ENCODE data around the gene FAM117A. TPM values are rescaled to one million over a fixed set of nuclear protein-coding genes. Genes with fewer than 3 reads are reported as not detected.

Gene FAM117A
- total RNA-seq, 1 experiment from 2014 or later, result 14.9 TPM

DNA sequence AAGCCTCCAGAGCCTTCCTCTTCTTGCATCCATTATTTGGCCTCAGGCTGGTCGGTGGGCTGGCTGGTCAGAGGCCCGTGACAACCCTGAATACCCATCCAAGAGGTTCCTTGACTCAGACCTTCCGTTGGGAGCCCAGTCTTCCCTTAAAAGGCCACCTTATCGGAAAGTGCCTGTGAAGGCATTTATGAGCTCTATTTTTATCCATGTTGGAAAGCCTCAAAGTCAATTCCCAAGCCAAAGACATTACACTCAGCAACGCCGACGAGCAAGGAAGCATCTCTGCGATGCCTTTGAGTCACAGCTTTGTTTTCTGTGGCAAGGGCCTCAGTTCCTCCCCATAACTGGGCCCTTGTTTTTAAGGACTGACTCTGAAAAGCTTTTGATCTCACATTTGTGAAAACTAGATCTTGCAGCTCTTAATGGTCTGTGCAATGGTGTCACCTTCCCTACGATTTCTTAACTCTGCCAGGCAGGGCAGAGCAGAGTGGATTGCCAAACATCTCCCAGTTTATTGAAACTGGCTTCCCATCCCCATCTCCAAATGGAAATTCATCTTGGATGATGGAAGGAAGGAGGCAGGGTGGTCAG is 72.8 kb downstream of the FAM117A start:
- no TSS peak for BruUV-seq (replicated peaks)
- Mint-ChIP-seq H3K36me3 (ENCODE audit: insufficient read depth, unreplicated experiment) (no peaks in the 10 kb centered on the region), H3K4me1 (ENCODE audit: low read depth, unreplicated experiment) (peaks cover 26% of the 10 kb centered on the region), H3K27ac (ENCODE audit: unreplicated experiment) (no peak overlapping the region), H3K27me3 (ENCODE audit: unreplicated experiment) (peaks cover 26% of the 10 kb centered on the region), H3K9me3 (ENCODE audit: low read depth, unreplicated experiment) (no peaks in the 10 kb centered on the region), H3K4me3 (ENCODE audit: low read depth, unreplicated experiment) (no peak overlapping the region)
- CTCF ChIA-PET, result interaction anchor here (1.0 to 1.2 kb wide), 2 partner anchors 17 to 124 kb away, joined by 4 to 6 read pairs; no protein-coding TSS in a partner anchor
- intact Hi-C loops (cut with micrococcal nuclease; ENCODE audit: unreplicated experiment), result loop anchor here (10.0 kb wide), 1 partner anchor 256 kb away; no protein-coding TSS in a partner anchor
- DNase-seq, result no peak
- TF ChIP-seq, protein P1, sequence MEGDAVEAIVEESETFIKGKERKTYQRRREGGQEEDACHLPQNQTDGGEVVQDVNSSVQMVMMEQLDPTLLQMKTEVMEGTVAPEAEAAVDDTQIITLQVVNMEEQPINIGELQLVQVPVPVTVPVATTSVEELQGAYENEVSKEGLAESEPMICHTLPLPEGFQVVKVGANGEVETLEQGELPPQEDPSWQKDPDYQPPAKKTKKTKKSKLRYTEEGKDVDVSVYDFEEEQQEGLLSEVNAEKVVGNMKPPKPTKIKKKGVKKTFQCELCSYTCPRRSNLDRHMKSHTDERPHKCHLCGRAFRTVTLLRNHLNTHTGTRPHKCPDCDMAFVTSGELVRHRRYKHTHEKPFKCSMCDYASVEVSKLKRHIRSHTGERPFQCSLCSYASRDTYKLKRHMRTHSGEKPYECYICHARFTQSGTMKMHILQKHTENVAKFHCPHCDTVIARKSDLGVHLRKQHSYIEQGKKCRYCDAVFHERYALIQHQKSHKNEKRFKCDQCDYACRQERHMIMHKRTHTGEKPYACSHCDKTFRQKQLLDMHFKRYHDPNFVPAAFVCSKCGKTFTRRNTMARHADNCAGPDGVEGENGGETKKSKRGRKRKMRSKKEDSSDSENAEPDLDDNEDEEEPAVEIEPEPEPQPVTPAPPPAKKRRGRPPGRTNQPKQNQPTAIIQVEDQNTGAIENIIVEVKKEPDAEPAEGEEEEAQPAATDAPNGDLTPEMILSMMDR (IDR thresholded peaks at IDR 0.05; ENCODE audit: unreplicated experiment), result no peak

DNA sequence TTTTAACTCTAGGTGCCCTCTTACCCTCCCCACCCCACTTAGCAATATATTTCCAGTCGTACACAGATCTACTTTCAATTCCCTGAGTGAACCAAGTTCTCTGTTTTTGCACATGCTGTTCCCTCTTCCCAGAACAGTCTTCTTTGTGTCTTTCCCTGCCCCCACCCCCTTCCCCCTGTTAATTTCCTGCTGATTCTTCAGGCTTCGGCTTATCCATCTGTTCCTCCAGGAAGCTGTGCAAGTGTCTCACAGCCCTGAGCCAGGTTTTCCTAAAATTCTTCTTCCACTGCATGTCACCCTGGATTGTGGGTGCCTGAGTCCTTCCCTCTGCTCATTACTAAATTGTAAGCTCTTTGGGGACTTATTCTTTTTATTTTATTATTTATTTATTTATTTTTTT is 73.7 kb downstream of the FAM117A start:
- Mint-ChIP-seq H3K4me3 (ENCODE audit: low read depth, unreplicated experiment) (no peak overlapping the region), H3K27me3 (ENCODE audit: unreplicated experiment) (peaks cover 26% of the 10 kb centered on the region), H3K9me3 (ENCODE audit: low read depth, unreplicated experiment) (no peaks in the 10 kb centered on the region), H3K27ac (ENCODE audit: unreplicated experiment) (no peak overlapping the region), H3K36me3 (ENCODE audit: insufficient read depth, unreplicated experiment) (no peaks in the 10 kb centered on the region), H3K4me1 (ENCODE audit: low read depth, unreplicated experiment) (peaks cover 24% of the 10 kb centered on the region)
- intact Hi-C loops (cut with micrococcal nuclease; ENCODE audit: unreplicated experiment), result loop anchor here (10.0 kb wide), 1 partner anchor 255 kb away; no protein-coding TSS in a partner anchor
- DNase-seq, result no peak
- CTCF ChIA-PET, result interaction anchor here (1.2 kb wide), 1 partner anchor 16 kb away, joined by 6 read pairs; no protein-coding TSS in a partner anchor
- TF ChIP-seq, protein P1 (IDR thresholded peaks at IDR 0.05; ENCODE audit: unreplicated experiment), result no peak
- BruUV-seq (replicated peaks), result no TSS peak

DNA sequence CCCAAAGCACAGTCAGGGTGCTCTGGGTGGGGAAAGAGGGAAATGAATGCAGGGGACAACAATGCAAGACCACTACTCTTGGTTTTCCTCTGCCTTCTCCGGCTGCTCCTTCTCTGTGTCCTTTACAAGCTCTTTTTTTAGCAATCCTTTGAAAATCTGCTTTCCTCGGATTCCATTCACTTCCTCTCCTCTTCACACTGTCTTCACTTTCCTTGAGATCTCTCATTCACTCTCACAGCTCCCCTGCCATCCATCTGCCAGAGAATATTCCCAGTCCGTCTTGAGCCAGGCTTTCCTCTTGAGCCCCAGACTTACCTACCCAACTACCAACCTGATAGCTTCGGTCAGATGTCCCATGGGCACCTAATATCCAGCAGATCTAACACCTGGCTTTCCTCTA is 75.1 kb downstream of the FAM117A start:
- Mint-ChIP-seq H3K27ac (ENCODE audit: unreplicated experiment) (no peak overlapping the region), H3K4me3 (ENCODE audit: low read depth, unreplicated experiment) (no peak overlapping the region), H3K4me1 (ENCODE audit: low read depth, unreplicated experiment) (peaks cover 17% of the 10 kb centered on the region), H3K36me3 (ENCODE audit: insufficient read depth, unreplicated experiment) (no peaks in the 10 kb centered on the region), H3K27me3 (ENCODE audit: unreplicated experiment) (peaks cover 26% of the 10 kb centered on the region), H3K9me3 (ENCODE audit: low read depth, unreplicated experiment) (no peaks in the 10 kb centered on the region)
- BruUV-seq (replicated peaks), result no TSS peak
- TF ChIP-seq, protein P1 (IDR thresholded peaks at IDR 0.05; ENCODE audit: unreplicated experiment), result no peak
- CTCF ChIA-PET, result interaction anchor here (0.6 to 1.2 kb wide), 2 partner anchors 12 to 123 kb away, joined by 4 read pairs; no protein-coding TSS in a partner anchor
- intact Hi-C loops (cut with micrococcal nuclease; ENCODE audit: unreplicated experiment), result no loop called here
- DNase-seq, result no peak

DNA sequence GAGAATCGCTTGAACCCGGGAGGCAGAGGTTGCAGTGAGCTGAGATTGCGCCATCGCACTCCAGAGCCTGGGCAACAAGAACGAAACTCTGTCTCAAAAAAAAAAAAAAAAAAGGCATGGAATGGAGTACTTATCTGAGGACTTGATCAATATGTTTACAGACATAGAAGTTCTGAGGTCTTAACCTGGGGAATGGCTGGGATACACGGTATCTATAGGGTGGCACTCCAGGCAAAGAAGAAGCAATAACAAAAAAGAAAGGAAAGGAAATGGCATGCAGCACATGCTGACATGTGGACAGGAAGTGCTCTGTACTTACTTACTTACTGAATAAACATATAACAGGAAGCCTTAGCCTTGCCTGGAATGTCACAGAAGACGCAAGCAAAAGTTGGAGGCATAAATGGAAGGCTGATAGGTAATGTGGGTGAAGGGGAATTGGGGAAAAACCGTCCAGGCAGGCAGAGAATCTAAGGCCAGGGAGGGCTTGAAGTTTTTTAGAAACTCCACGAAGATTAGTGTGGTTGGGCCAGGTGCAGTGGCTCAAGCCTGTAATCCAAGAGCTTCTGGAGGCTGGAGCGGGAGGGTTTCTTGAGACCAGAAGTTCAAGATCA is 75.9 kb downstream of the FAM117A start:
- H3K36me3 Mint-ChIP-seq (ENCODE audit: insufficient read depth, unreplicated experiment), result no peaks in the 10 kb centered on the region
- TF ChIP-seq, protein P1 (IDR thresholded peaks at IDR 0.05; ENCODE audit: unreplicated experiment), result no peak
- intact Hi-C loops (cut with micrococcal nuclease; ENCODE audit: unreplicated experiment), result no loop called here
- no TSS peak for BruUV-seq (replicated peaks)
- CTCF ChIA-PET, result interaction anchor here (0.6 to 1.2 kb wide), 3 partner anchors 122 to 318 kb away, joined by 4 read pairs; no protein-coding TSS in a partner anchor
- H3K9me3 Mint-ChIP-seq (ENCODE audit: low read depth, unreplicated experiment), result no peaks in the 10 kb centered on the region
- H3K4me1 Mint-ChIP-seq (ENCODE audit: low read depth, unreplicated experiment), result peaks cover 17% of the 10 kb centered on the region
- peak overlapping the region; percentile 28 for H3K27ac Mint-ChIP-seq (ENCODE audit: unreplicated experiment)
- peaks cover 22% of the 10 kb centered on the region for H3K27me3 Mint-ChIP-seq (ENCODE audit: unreplicated experiment)
- DNase-seq, result no peak
- no peak overlapping the region for H3K4me3 Mint-ChIP-seq (ENCODE audit: low read depth, unreplicated experiment)

All from Calu3 (cell line).